ENCODE measurements around the gene TFF1.

GRCh38 chr21:42332557-42333317 is 33.6 kb downstream of the TFF1 start:
- no peak for TF ChIP-seq POLR2AphosphoS5 (IDR thresholded peaks at IDR 0.05; ENCODE audit: borderline replicate concordance, low read depth, low read length)
- no peak for TF ChIP-seq EZH2 (IDR thresholded peaks at IDR 0.05)
- TF ChIP-seq FOXP2 (optimal IDR thresholded peaks at IDR 0.05; ENCODE audit: control extremely low read depth, extremely low read length, insufficient read depth), result no peak
